Measurements from ENCODE around the gene CTPS2.
A peak's percentile ranks its signal among the peaks of the same experiment; 100 is the strongest.

The CTPS2 gene

DNA sequence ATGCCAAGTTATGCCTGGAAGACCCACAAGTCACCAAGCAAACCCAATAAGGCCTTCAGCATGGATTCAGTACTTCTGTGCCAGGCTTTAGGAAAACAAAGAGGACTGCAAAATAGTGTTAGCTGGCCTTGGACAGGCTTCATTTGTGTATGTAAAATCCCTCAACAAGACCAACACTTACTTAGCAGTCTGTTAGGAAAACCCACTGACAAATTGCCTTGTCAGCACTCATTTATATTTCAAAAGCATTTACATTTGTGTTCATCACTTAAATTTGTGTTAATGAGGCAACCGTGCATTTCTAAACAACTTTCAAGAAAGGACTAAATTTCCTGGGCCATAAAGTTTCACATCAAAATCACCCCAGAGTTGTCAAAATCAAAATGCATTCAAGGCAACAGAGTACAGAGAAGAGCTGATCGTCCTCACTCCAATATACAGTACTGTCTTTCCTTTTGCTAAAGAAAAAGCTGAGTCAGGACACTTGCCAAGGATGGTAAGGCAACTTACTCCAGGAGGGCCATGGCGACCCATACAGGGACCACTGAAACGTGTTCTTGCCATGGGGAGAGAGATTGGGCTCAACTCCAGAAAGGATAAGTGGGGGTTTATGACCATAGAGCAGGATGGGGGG, 61.0 kb downstream of the CTPS2 start:
- Histone ChIP-seq H3K4me1 (ENCODE audit: insufficient read depth, low read length) (no peaks in the 10 kb centered on the region), H3K27me3 (ENCODE audit: insufficient read depth, low read length) (no peaks in the 10 kb centered on the region), H3K9ac (ENCODE audit: low read depth, low read length) (no peak overlapping the region), H3K27ac (ENCODE audit: low read length) (no peak overlapping the region), H3K36me3 (ENCODE audit: insufficient read depth, low read depth, low read length) (peaks cover 21% of the 10 kb centered on the region; the same call in 1 of the 2 replicates), H3K9me3 (ENCODE audit: insufficient read depth, low read depth, low read length) (no peaks in the 10 kb centered on the region), H3K4me3 (ENCODE audit: low read length) (no peak overlapping the region)

GRCh38 chrX:16649858-16650257, 62.6 kb downstream of the CTPS2 start, which contains the start of gene S100G:
TSS of gene S100G (plus strand) at chrX:16650158. CDS start at chrX:16651007, 849 bp downstream.
- H3K36me3 ChIP-seq (ENCODE audit: insufficient read depth, low read depth, low read length), result peaks cover 26% of the 10 kb centered on the region
- H3K4me1 ChIP-seq (ENCODE audit: insufficient read depth, low read length), result no peaks in the 10 kb centered on the region
- H3K27ac ChIP-seq (ENCODE audit: low read length), result no peak within 1 kb of the TSS
- H3K9me3 ChIP-seq (ENCODE audit: insufficient read depth, low read depth, low read length), result no peaks in the 10 kb centered on the region
- H3K27me3 ChIP-seq (ENCODE audit: insufficient read depth, low read length), result no peaks in the 10 kb centered on the region
- H3K4me3 ChIP-seq (ENCODE audit: low read length), result no peak within 1 kb of the TSS
- H3K9ac ChIP-seq (ENCODE audit: low read depth, low read length), result no peak within 1 kb of the TSS

DNA sequence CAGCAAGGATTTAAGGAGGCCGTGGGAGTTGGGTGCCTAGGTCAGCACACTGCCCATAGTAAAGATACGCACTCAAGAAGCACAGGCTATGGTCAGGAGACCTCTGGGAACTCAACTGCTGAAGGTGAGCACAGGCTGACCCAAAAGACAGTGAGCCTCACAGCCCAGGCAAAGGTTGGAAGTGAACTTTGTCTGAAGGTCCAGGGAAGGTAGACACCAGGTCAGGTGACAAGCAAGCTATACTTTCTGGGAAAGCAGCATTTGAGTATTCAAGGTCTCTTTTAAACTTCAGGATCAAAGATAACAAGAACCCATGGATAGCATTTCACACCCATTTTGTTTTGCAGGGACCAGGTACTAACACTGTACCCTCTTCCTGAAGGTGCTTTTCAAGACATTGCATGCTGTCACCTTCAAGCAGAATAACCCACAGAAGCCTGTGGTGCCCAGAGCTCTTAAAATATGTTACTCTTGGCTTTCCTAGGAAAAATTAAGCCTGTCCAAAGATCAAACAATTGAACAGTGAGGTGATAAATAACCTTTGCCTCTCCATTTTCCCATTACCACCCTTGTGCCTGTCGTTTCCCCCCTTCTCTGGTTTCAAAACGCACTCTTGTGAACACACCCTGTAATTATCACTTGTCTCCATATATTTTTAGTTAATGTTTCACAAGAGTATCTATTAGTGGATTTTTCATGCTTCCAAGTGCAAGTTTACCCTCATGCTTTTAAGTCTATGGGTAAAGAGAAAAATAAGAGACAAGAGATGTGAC, 65.9 kb downstream of the CTPS2 start:
- no peaks in the 10 kb centered on the region for H3K9me3 ChIP-seq (ENCODE audit: insufficient read depth, low read depth, low read length)
- no peak overlapping the region for H3K4me3 ChIP-seq (ENCODE audit: low read length)
- H3K36me3 ChIP-seq (ENCODE audit: insufficient read depth, low read depth, low read length), result peaks cover 23% of the 10 kb centered on the region
- H3K27me3 ChIP-seq (ENCODE audit: insufficient read depth, low read length), result no peaks in the 10 kb centered on the region
- H3K4me1 ChIP-seq (ENCODE audit: insufficient read depth, low read length), result peaks cover 7% of the 10 kb centered on the region; the same call in 1 of the 2 replicates
- H3K27ac ChIP-seq (ENCODE audit: low read length), result no peak overlapping the region
- no peak overlapping the region for H3K9ac ChIP-seq (ENCODE audit: low read depth, low read length)

DNA sequence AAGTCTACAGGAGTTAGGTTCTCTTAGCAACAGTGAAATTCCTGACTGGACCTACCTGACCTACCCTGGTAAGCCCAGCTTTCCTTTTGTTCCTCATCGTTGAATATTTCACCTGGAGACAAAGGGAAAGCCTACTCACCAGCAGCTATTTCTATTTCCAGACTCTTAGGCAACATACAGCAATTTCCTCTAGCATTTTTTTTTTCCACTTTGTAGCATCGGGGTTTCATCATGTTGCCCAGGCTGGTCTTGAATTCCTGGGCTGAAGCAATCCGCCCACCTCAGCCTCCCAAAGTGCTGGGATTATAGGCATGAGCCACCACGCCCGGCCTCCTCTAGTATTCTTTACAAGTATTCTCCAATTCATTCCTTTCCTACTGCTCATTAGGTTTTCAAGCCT, 69.3 kb downstream of the CTPS2 start:
- Histone ChIP-seq H3K4me3 (ENCODE audit: low read length) (no peak overlapping the region), H3K9me3 (ENCODE audit: insufficient read depth, low read depth, low read length) (no peaks in the 10 kb centered on the region), H3K27ac (ENCODE audit: low read length) (no peak overlapping the region), H3K4me1 (ENCODE audit: insufficient read depth, low read length) (peaks cover 7% of the 10 kb centered on the region; the same call in 1 of the 2 replicates), H3K36me3 (ENCODE audit: insufficient read depth, low read depth, low read length) (peaks cover 20% of the 10 kb centered on the region), H3K27me3 (ENCODE audit: insufficient read depth, low read length) (no peaks in the 10 kb centered on the region), H3K9ac (ENCODE audit: low read depth, low read length) (no peak overlapping the region)

DNA sequence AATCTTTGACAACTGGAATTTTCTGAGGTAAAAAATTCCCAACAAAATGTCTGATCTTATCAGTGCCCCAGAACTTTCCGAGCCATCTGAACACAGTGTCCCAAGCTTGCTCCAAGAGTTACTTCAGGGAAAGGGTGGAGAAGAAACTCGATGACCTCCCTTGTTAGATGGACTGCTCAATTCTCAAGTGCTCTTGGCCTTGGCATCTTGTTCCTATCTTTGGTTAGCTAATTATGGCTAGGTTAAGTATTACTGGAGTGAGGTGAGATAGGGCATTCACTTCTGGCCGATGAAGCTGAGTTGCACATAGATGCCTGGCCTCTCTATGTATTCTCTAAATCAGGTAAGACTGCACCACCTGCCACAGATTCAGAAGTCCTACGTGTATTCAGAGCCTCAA, 71.6 kb downstream of the CTPS2 start:
- no peaks in the 10 kb centered on the region for H3K27me3 ChIP-seq (ENCODE audit: insufficient read depth, low read length)
- H3K4me3 ChIP-seq (ENCODE audit: low read length), result no peak overlapping the region
- H3K27ac ChIP-seq (ENCODE audit: low read length), result no peak overlapping the region
- H3K36me3 ChIP-seq (ENCODE audit: insufficient read depth, low read depth, low read length), result peaks cover 20% of the 10 kb centered on the region
- no peak overlapping the region for H3K9ac ChIP-seq (ENCODE audit: low read depth, low read length)
- H3K9me3 ChIP-seq (ENCODE audit: insufficient read depth, low read depth, low read length), result no peaks in the 10 kb centered on the region
- peaks cover 7% of the 10 kb centered on the region; the same call in 1 of the 2 replicates for H3K4me1 ChIP-seq (ENCODE audit: insufficient read depth, low read length)

DNA sequence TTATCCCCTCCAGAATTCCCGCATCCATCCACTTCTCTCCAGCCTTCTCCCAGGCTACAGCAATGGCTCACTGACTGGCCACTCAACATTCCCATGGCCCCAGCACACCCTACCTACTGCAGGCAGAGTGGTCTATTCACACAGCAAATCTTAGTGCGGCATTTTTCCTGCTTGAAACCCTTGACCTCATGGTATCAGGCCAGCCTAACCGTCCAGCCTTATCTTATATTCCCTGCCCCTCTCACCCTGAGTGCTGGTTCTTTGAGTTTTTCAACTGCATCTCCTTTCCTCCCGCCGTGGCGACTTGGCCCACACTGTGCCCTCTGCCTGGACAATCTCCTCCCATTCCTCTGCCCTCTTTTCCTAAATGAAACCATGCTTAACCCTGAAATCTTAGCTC, 72.5 kb downstream of the CTPS2 start:
- Histone ChIP-seq H3K9me3 (ENCODE audit: insufficient read depth, low read depth, low read length) (no peaks in the 10 kb centered on the region), H3K4me3 (ENCODE audit: low read length) (no peak overlapping the region)

DNA sequence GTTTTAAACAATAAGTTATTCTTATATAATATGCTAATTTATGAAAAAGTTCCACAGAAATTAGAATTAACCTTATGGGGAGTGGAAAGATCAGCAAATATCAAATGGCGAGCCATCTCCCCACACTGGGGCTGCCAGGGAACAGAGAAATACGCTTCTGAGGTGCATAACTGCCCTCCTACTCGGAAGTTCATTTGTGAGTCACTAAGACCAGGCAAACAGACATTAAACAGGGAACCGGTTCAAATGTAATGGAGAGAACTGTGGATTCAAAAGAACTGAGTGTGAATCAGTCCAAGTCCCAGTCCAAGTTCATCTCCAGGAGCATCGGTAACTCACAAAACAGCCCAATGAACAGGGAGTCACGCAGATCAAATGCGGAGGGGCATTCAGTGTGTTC, 73.9 kb downstream of the CTPS2 start:
- H3K27me3 ChIP-seq (ENCODE audit: insufficient read depth, low read length), result no peaks in the 10 kb centered on the region
- no peak overlapping the region for H3K27ac ChIP-seq (ENCODE audit: low read length)
- no peak overlapping the region for H3K9ac ChIP-seq (ENCODE audit: low read depth, low read length)
- H3K4me1 ChIP-seq (ENCODE audit: insufficient read depth, low read length), result peaks cover 7% of the 10 kb centered on the region; the same call in 1 of the 2 replicates
- H3K36me3 ChIP-seq (ENCODE audit: insufficient read depth, low read depth, low read length), result peaks cover 16% of the 10 kb centered on the region
- H3K9me3 ChIP-seq (ENCODE audit: insufficient read depth, low read depth, low read length), result no peaks in the 10 kb centered on the region
- H3K4me3 ChIP-seq (ENCODE audit: low read length), result no peak overlapping the region

More for the DNA sequence above, 72.5 kb downstream of the CTPS2 start:
- no peaks in the 10 kb centered on the region for H3K27me3 ChIP-seq (ENCODE audit: insufficient read depth, low read length)
- peaks cover 7% of the 10 kb centered on the region; the same call in 1 of the 2 replicates for H3K4me1 ChIP-seq (ENCODE audit: insufficient read depth, low read length)
- H3K27ac ChIP-seq (ENCODE audit: low read length), result no peak overlapping the region
- peaks cover 16% of the 10 kb centered on the region for H3K36me3 ChIP-seq (ENCODE audit: insufficient read depth, low read depth, low read length)
- no peak overlapping the region for H3K9ac ChIP-seq (ENCODE audit: low read depth, low read length)

GRCh38 chrX:16635596-16635995, 76.9 kb downstream of the CTPS2 start:
- H3K9ac ChIP-seq (ENCODE audit: low read depth, low read length), result no peak overlapping the region
- no peaks in the 10 kb centered on the region for H3K27me3 ChIP-seq (ENCODE audit: insufficient read depth, low read length)
- no peak overlapping the region for H3K4me3 ChIP-seq (ENCODE audit: low read length)
- H3K4me1 ChIP-seq (ENCODE audit: insufficient read depth, low read length), result no peaks in the 10 kb centered on the region
- peaks cover 16% of the 10 kb centered on the region for H3K36me3 ChIP-seq (ENCODE audit: insufficient read depth, low read depth, low read length)
- no peak overlapping the region for H3K27ac ChIP-seq (ENCODE audit: low read length)
- no peaks in the 10 kb centered on the region for H3K9me3 ChIP-seq (ENCODE audit: insufficient read depth, low read depth, low read length)

GRCh38 chrX:16635040-16635439, 77.4 kb downstream of the CTPS2 start:
- peaks cover 16% of the 10 kb centered on the region for H3K36me3 ChIP-seq (ENCODE audit: insufficient read depth, low read depth, low read length)
- H3K27ac ChIP-seq (ENCODE audit: low read length), result no peak overlapping the region

DNA sequence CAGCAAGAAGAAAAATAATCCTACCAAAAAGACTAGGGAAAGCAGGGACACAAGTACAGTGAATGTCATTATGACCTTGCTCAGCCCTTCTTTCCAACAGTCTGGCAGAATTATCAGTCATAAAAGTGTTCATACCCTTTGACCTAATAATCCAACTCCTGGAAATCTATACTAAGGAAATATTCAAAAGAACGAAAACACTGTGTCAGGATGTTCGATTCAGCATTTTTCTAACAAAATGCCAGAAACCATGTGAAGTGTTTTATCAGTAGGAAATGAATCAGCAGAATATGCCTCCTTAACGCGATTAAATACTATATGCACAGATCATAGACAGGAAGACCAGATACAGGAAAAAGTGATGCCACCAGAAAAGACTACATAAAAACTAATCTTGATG, 78.7 kb downstream of the CTPS2 start:
- no peak overlapping the region for H3K4me3 ChIP-seq (ENCODE audit: low read length)
- peaks cover 9% of the 10 kb centered on the region; the same call in 1 of the 2 replicates for H3K4me1 ChIP-seq (ENCODE audit: insufficient read depth, low read length)
- H3K9ac ChIP-seq (ENCODE audit: low read depth, low read length), result no peak overlapping the region
- peaks cover 9% of the 10 kb centered on the region for H3K36me3 ChIP-seq (ENCODE audit: insufficient read depth, low read depth, low read length)
- H3K9me3 ChIP-seq (ENCODE audit: insufficient read depth, low read depth, low read length), result no peaks in the 10 kb centered on the region
- H3K27ac ChIP-seq (ENCODE audit: low read length), result no peak overlapping the region
- no peaks in the 10 kb centered on the region for H3K27me3 ChIP-seq (ENCODE audit: insufficient read depth, low read length)

More at GRCh38 chrX:16635040-16635439, 77.4 kb downstream of the CTPS2 start:
- Histone ChIP-seq H3K4me1 (ENCODE audit: insufficient read depth, low read length) (no peaks in the 10 kb centered on the region; the same call in 1 of the 2 replicates), H3K4me3 (ENCODE audit: low read length) (no peak overlapping the region), H3K9ac (ENCODE audit: low read depth, low read length) (no peak overlapping the region), H3K9me3 (ENCODE audit: insufficient read depth, low read depth, low read length) (no peaks in the 10 kb centered on the region), H3K27me3 (ENCODE audit: insufficient read depth, low read length) (no peaks in the 10 kb centered on the region)

DNA sequence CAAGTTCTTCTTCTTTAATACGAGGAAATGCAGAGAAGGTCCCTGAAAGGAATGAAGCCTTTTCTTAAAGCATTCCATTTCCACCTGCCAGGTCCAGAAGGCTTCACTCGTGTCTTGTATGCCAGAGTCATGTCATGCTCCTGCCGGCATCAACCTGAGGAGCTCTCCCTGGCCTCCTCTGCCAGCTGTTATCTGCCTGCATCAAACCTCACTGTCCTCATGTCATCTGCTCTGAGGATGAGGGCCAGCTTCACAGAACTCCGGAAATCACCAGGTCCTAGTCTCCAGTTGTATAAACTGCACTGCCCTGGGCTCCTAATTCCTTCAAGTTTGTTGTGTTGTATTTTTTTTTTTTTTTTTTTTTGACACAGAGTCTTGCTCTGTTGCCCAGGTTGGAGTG, 82.6 kb downstream of the CTPS2 start:
- Histone ChIP-seq H3K4me1 (ENCODE audit: insufficient read depth, low read length) (peaks cover 14% of the 10 kb centered on the region; the same call in 1 of the 2 replicates), H3K27me3 (ENCODE audit: insufficient read depth, low read length) (no peaks in the 10 kb centered on the region), H3K4me3 (ENCODE audit: low read length) (peak overlapping the region; percentile 13; the same call in 1 of the 2 replicates), H3K9ac (ENCODE audit: low read depth, low read length) (no peak overlapping the region), H3K9me3 (ENCODE audit: insufficient read depth, low read depth, low read length) (no peaks in the 10 kb centered on the region), H3K36me3 (ENCODE audit: insufficient read depth, low read depth, low read length) (no peaks in the 10 kb centered on the region), H3K27ac (ENCODE audit: low read length) (no peak overlapping the region)
